Endometrial microvascular endothelial cells (primary cell): Measurements from ENCODE around the gene ANTKMT. TPM values are rescaled to one million over a fixed set of nuclear protein-coding genes. Genes with fewer than 3 reads are reported as not detected.

ENCODE experiments used
- in situ Hi-C: cut with HindIII; loops from 2 replicates; pipeline ENCODE4 v1.10.0; 2017; ENCODE audit warnings: low sequenced_read_pairs, low pct_unique_long_range_greater_than_20kb; ENCODE audit errors: inconsistent ontology term
- total RNA-seq: library from RNA; depleted of rRNA; stranded (reverse); fragments of >200 nt; gene quantifications from one replicate; pipeline ENCODE4 v1.2.3, GENCODE V29; 2015; ENCODE audit errors: inconsistent ontology term

Gene ANTKMT
- total RNA-seq, 1 donor from 2014 or later: 14.0 TPM

DNA sequence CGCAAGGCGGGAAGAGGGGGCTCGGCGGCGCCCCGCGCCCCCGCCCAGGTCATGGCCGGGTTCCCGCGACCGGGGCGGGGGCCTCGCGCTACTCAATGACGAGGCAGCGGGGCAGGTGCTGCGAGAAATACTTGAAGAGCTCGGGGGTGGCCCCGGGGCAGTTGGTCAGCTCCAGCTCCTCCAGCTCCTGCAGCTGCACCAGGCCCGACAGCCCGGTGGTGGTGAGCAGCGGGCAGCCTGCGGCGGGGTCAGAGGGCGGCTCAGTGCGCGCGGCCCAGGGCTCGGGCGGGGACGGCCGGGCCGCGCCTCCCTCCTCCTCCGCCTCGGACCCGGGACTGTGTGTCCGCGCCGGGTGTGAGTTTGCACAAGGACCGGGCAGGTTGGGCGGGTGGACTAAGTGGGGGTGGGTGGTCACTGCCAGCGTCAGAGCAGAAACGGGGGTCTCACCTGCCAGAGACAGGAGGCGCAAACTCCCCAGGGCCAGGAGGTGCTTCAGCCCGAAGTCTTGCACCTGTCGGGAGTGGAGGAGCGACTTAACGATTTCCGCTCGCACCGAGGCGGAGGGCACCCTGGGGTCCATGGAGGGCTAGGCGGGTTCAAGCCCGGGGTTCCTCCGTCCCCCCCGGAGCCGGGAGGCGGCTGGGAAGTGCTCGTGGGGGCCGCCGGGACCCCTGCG, 26.6 kb upstream of the ANTKMT start:
- in situ Hi-C loops: no loop called here

DNA sequence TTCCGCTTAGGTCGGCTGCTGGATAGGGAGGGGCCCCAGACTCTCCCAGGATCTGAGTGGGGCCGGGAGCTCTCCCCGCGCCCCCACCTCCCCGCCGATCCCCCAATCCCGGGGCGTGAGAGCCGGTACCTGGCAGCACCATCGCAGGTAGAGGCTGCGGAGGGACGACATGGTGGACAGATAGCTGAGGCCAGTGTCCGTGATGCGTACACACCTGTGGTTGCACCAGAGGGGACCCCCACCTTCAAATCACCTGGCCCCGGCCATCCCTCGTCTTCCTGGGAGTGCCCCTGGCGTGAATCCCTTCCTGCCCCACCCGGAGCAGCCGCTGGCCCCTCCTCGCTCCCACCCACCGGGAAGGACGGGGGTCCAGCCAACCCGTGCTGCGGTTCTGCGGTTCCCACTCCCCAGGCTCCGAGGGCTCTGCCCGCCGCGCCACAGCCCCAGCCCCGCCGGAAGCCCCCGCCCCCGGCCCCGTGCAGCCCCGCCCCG, 26.0 kb upstream of the ANTKMT start:
- in situ Hi-C loops: no loop called here

DNA sequence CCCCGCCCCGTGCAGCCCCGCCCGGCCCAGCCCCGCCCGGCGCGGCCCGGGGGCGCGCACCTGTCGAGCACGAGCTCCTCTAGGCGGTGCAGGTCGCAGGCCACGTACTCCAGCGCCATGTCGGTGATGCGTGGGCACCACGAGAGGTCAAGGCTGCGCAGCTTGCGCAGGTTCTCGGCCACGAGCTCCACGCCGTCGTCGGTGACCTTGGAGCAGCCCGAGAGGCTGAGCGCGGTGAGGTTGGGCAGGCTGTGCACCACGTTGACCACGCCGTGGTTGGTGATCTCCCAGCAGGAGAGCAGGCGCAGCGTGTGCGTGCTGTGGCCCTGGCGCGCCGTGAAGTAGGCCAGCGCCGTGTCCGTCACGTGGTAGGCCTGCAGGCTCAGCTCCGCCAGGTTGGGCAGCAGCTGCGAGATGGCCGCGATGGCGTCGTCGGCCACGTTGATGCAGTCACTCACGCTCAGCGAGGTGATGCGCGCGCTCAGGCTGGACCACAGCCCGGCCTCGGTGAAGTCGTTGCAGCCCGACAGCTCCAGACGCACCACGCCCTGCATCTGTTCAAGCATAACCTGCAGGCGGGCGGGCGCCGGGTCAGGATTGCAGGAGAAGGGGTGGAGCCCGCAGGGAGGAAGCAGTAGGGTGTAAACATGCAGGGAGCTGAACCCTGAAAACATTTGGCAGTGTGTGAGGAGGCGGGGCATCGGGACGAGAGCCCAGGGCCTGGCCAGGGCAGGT, 25.4 kb upstream of the ANTKMT start:
- in situ Hi-C loops: no loop called here

DNA sequence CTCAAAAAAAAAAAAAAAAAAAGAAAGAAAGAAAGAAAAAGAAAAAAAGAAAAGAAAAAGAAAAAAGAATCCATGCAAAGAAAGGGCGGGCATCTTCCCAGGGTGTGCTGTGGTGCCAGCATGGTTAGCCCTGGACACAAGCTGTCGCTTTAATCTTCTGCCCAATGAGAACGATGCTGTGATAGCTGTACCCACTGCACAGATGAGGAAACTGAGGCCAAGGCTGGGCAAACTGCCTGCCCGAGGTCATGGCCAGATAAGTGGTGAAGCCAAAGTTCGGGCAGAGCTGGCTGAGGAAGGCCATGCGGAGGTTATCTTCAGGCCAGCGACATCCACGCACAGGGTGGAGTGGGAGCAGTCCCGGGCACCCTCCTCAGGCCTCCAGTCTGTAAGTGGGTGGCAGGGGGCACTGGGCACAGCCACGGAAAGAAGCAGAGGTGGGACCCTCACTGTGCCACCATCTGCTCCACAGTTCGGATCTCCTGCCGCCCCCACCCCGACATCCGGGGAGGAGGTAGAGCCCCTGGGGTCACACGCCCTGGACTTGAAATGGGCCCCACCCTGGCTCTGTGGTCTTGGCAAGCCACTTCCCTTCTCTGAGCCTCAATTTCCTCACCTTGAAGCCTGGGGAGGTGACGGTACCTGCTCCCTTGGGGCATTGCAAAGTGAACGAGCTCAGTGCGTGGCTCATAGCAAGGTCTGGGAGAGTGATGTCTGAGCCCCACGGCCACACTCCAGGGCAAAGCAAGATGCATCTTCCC, 21.9 kb upstream of the ANTKMT start:
- in situ Hi-C loops: no loop called here

DNA sequence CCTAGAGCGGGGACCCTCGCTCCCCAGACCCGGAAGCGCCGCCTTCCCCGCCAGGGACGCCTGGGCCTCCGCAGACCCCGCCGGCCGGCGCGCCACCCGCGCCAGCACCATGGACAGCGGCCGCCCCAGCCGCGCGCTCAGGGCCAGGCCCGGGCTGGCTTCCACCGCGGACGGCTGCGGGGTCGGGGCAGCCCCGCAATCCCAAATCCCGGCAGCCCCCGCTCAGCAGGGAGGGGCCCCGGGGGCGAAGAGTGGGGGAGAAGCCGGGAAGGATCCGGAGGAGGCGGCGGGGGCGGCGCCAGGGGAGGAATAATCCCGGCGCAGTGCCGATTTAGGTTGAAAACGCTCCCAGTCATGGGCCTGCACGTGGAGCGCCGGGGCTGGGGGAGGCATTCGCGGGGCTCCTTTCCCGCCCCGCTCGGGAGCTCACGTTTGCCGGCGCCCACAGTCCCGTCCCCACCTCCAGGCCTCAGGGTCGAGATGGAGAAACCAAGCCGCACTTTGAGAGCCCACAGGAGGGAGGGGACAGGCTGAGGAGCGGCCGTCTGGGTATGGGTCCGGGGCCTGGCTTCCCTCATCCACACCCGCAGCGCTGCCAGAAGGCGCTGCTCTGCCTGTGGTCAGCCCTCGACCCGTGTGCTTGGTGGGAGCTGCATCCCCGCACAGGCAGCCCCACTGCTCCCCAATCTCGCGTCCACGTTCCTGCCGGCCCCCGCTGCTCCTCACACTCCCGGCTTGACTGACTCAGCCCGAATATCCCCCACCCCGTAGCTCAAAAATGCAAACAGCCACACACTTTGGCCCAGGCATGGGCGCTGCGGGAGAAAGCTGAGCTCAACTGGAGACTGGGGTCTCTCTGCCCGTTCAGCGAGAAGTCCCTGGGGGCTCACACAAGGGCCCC, 20.0 kb upstream of the ANTKMT start:
- in situ Hi-C loops: no loop called here

DNA sequence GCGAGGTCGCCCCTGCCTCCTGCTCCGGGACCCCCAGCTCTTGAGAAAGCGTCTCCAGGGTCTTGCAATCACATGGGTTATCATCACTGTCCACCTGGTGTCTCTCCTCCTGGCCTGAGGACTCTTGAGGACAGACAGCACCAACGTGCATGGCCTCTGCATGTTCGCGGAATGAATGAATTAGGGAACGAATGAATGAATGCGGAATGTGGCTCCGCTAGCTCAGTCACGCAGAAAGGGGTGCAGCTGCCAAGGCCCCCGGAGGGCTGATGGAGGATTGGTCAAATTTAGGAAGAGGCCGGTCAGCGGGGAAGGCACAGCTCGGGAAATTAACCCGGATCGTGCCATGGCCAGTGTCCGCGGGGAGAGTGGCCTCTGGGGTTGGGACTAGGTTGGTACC, 18.6 kb upstream of the ANTKMT start:
- in situ Hi-C loops: no loop called here

DNA sequence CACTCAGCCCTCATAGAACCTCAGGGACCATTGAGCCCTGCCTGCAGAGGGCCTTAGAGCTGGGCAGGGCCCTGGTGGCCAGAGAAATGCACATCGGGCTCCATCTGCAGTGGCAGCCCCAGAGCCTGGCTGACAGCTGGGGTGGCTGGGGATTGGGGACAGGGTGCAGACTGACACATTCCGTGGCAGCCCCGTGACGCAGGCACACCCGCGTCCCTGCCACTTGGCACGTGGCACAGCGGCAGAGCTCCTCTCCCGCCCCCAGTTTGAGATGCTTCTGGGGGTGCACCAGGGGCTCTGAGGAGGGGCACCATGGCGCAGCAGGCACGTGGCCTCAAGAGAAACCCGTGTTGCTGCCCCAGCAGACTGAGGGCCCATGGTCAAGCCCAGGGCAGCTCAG, 17.5 kb upstream of the ANTKMT start:
- in situ Hi-C loops: no loop called here

DNA sequence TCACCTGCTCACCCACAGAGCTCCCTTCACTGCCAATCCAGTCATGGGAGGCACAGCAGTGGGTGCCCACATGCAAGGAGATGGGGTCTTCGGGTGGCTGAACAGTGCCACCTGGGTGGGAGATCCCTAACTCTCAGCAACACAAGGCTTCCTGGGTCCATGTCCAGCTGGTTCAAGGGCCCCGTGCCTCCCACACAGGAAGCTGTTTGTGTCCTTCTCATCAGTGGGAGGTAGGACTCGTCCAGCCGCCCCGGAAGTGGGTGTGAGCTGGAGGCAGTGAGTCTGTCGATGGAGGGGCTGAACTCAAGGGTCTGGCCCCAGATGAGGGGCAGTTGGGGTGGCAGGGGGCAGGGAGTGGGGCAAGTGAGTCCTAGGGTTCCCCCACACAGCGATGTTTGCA, 16.9 kb upstream of the ANTKMT start:
- in situ Hi-C loops: no loop called here

DNA sequence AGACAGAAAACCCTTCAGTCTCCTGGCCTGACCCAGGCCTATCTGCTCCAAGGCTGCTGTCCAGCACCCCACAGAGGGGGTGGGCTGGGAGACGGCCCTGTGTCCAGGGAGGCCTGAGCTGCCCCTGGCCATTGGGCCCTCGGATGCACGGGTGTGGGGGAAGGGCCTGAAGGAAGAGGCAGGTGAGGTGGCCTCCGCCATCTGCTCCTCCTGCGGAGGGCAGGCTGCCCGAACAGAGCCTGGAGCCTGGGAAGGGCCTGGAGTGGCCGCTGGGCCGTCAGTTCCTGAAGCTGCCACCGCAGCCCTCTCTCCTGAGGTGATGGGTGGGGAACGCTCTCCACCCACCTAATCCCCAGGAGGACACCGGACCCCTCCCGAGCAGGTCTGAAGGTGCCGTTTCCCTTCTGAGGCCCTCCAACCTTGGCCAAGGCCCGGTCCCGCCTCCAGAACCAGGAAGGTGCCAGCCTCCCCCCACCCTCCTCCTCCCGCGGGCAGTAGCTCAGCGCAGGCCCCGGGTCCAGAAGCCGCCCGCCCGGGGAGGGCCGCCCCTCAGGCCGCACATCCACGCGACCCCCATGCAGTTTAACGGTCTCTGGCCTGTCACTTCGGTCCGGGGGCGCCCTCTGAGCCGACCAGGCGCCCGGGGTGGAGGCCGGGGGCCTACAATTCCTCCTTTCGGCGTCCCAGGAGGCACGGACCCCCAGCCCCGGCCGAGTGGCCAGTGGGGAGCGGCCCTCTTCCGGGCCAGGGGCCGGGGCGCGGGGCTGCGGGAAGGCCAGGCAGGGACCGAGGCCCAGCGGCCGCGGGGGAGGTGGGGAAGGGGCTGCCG, 16.2 kb upstream of the ANTKMT start:
- in situ Hi-C loops: no loop called here

DNA sequence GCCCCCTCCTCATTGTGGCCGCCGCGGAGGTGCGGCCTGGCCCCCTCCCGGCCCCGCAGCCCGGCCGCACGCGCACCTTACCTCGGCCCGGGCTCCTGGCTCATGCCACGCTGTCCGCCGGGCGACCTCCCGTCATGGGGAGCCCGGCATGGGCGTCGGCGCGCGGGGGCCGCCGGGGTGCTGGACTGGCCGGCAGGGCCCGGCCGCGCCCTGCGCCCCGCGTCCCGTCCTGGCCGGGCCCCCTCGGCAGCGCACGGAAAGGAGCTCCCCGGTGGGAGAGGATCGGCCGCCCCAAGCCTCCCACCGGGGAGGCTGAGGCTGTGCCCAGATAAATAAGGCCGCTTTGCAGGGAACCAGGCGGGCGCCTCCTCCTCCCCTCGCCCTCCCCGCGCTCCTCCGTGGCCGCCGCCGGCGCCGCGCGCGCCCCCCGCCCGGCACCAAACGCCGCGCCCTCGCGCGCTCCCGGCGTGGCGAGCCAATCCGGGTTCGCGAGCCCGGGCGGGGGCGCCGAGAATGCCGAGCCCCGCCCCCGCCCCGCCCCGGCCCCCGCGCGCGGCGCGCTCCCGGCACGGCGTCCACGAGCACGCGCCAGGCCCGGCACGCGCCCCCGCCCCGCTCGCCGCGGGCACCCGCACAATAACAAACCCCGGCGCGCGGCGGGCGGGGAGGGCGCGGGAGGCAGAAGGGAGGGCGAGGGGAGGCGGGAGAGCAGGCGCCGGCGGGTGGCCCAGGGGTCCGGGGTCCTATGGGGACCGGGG, 15.3 kb upstream of the ANTKMT start, which contains the start of gene FBXL16:
Gene FBXL16, minus strand, starts transcription at position 371 of the 758 bp plus-strand sequence. CDS start 8,396 bp downstream, outside the sequence.
- in situ Hi-C loops: no loop called here

DNA sequence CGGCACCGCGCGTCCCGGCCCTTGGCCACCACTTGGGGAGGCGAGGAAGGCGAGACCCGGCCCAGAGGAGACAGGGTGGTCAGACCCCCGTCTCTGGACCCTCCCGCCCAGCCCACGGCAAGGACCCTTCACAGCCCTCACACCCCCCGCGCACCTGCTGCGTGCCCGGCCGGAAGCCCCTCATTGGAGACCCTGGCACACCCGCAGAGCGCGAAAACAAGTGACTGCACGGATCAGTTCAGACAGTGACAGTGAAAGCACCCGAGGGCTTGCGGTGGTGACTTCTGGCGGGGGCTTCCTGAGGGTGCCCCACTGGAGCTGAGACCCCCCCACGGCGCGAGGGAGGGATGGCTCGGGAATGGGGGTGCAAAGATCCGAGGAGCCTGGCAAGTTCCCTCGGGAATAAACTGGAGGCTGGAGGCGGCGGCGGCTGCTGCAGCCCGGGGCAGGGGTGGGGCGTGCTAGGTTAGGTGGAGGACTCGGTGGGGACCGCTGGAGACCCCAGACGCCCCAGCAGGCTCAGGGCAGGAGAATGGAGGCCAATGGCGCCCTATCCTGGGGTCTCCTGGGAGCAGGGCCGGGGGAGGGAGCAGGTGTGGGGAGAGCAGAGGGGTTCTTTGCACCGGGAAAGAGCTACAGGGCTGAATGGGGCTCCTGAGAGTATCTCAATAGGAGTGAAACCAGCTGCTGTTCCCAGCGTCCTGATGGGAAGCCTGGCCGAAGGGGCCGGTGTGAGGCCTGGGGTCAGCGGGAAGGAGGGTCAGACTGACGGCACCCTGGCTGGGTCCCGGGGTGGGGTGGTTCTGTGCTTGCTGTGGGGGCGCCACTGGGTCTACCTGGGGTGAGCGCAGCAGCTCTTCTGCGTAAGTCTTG, 14.5 kb upstream of the ANTKMT start:
- in situ Hi-C loops: no loop called here

DNA sequence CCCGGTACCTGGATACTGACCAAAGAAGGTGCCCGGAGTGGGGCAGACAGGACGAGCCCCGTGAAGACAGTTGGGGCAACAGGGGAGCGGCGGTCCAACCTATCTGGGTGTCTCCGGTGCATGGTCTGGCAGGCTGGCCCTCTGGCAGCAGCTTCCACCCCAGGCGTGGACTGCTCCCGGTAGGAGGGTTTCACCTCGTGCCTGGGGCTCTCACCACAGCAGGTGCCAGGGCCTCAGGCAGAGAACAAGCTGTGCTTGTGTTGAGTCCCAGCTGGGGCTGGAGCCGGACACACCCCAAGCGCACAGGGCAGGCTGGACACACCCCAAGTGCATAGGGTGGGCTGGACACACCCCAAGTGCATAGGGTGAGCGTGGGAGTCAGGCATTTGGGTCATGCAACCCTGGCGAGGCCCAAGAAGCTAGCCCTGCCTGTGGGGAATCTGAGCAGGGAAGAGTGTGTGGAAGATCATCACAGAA, 13.8 kb upstream of the ANTKMT start:
- in situ Hi-C loops: no loop called here

DNA sequence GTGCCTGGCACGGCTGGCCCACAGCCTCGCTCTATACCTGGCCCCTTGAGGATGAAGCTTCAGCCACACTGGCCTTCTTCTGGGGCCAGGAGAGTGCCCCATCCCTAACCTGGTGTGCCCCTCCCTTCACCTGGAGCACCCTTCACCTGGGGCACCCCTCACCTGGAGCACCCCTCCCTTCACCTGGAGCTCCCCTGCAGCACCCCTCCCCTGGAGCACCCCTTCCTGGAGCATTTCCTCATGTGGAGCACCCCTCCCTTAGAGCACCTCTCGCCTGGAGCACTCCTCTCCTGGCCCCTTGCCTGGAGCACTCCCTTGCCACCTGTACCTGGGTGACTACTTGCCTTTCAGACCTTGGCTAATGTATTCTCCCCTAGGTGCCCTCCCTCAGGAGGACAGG, 12.9 kb upstream of the ANTKMT start:
- in situ Hi-C loops: no loop called here

DNA sequence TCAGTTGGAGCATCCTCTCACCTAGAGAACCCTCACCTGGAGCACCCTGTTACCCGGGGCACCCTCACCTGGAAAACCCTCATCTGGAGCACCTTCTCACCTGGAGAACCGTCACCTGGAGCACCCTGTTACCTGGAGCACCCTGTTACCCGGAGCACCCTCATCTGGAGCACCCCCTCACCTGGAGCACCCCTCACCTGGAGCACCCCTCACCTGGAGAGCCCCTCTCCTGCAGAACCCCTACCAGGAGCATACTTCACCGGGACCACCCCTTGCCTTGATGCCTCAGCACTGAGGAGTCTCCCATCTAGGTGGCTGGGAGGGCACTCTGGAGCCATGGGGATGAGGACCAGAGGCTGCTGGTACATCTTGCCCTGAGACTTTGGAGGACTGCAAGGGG, 12.0 kb upstream of the ANTKMT start:
- in situ Hi-C loops: no loop called here

DNA sequence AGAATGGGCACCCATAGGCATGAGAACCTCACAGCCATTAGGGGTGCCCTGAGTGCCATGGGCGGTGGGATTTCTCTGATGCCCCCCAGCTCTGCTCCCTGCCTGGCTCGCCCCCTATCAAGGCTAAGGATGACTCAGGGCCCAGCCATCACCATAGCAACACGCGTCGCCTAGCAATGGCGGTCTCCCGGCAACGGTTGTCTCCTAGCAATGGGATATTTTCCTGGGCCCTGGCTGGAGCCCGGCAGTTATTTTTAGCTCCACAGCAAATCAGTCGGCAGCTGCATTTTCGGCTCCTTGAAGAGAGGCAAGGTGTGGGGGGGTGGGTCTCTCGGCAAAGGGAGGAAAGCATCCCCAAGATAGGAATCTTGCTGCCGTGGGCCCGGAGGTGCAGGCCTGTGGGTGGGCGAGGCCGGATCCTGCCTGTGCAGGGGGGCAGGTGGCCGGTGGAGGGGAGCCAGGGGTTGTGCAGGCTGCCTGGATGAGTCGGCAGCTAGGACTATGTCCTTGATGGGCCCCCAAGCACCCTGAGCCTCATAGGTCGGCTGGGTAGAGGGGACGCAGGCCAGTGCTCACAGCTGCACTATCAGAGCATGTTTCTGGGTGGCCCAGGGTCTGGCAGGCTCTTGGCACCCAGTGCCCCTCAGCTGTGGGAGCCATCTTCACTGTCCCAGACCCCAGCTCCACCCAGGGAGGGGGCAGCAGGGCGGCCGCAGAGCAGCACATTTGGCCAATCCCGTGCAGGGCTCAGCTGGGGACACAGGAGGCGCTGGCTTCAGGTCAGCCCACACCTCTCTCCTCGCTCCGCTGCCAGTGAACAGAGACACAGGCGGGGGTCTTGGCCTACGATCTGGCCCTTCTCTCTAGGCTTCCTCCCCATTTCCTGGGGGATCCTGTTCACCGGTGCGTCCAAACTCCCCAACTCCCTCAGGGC, 11.1 kb upstream of the ANTKMT start:
- in situ Hi-C loops: no loop called here
